GM18867 (cell line): ENCODE results near the gene YBEY.

ENCODE experiments used
- ATAC-seq: cut with Tn5 transposase; IDR thresholded peaks from one replicate; pipeline ENCODE4 v1.9.1; 2021; ENCODE audit warnings: mild to moderate bottlenecking, moderate library complexity; ENCODE audit not compliant: unreplicated experiment

Gene YBEY

DNA sequence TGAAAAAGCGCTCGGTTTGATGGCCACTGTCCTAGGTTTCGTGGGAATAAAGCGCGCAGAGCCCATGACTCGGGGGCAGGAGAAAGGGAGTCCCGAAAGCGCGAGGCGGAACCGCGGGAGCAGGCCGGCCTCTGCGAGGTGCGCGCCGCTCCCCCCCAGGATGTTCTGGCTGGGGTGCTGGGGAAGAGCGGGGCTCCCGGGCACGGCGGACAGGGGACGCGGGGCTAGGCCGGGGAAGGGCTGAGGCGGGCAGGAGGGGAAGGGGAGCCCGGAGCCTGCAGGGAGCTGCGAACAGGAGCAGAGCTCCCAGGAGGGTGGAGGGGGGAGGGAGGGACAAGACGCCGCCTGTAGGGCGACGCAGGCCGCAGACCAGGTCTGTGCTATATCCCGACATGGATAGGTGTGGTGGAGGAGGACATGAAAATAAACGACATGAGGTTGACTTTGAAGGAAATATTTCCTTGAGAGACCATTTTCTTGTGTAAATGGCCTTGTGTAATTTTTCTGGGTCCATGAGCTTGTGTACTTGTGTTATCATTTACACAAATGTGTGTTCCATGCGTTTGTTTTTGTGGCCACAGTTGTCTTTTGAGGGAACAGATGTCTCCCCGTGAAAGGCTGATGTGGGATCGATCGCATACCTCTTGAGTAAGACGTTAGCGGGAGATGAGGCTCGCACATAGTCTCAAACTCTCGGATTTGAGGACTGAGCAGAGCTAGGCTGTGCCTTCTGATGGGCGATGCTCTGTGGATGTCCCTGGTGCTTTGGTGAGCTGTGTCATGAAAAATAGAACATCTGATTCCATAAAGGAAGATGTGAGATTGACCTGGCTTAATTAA lies 39.2 kb downstream of the YBEY start:
- no peak for ATAC-seq

DNA sequence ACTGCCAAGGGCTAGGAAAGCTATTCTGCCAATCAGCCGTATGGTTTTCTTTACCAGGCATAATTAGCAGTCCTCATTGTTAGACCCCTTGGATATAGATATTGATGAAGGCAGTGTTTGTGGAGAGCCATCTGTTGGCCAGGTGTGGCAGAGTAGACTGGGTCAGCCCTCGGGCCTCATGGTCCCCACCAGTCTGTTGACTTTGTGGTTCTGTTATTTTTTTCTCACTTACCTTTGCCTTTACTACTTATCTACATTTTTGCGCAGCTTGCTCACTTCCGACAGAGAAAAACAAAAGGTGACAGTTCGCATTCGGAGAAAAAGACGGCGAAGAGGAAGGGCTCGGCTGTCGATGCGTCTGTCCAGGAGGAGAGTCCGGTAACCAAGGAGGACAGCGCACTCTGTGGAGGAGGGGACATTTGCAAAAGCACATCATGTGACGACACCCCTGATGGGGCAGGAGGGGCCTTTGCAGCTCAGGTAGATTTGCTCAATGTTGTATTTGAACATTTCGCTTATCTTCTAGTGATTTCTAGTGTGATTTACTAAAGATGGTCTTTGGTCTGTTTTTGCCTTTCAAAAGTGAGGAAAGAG lies 40.1 kb downstream of the YBEY start:
- ATAC-seq = no peak

DNA sequence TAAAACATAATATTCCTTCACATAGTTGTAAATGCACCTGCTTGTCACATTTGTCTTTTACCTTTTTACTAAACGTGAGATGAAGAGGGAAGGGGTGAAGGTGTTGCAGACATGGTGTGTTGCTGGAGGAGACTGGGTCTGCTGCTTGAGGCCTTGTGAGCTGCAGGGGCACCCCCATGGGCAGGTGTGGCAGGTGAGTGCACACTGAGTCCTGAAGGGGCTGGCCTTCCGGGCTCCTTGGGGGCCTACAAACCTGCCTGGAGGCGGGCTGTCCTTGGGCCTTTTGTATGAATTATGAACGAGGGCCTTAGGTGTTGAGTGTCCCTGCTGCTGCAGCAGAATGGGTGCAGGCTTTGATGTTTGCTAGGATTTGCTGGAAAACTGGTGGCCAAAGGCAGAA lies 41.6 kb downstream of the YBEY start:
- no peak for ATAC-seq

- no peak for ATAC-seq
Observed at GRCh38 chr21:46328151-46328550, 42.0 kb downstream of the YBEY start.

GRCh38 chr21:46329796-46330195 lies 43.7 kb downstream of the YBEY start:
- ATAC-seq = no peak

DNA sequence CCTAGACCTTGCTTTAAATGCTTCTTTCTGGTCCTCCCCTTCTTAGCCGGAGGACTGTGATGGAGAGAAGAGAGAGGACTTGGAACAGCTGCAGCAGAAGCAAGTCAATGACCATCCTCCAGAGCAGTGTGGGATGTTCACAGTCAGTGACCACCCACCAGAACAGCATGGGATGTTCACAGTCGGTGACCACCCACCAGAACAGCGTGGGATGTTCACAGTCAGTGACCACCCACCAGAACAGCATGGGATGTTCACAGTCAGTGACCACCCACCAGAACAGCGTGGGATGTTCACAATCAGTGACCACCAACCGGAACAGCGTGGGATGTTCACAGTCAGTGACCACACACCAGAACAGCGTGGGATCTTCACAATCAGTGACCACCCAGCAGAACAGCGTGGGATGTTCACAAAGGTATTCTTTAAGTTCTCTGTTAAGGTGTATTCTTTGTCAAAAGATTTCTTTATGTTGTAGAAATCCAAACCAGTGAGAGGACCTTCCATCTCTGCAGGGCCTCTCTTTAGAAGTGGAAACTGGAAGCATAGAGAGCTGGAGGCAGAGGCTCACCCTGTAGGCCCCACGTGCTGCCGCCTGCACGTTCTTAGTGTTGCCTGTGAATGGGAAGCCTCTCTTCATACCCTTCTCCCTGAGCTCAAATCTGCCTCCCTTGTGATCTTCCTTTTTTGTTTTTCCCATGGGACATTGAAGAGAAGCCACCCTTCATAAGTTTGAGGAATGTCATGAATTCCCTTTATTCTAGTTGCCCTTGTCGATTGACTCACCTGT lies 48.4 kb downstream of the YBEY start:
- no peak for ATAC-seq

- ATAC-seq = no peak
Observed at GRCh38 chr21:46336603-46337002, 50.5 kb downstream of the YBEY start.

DNA sequence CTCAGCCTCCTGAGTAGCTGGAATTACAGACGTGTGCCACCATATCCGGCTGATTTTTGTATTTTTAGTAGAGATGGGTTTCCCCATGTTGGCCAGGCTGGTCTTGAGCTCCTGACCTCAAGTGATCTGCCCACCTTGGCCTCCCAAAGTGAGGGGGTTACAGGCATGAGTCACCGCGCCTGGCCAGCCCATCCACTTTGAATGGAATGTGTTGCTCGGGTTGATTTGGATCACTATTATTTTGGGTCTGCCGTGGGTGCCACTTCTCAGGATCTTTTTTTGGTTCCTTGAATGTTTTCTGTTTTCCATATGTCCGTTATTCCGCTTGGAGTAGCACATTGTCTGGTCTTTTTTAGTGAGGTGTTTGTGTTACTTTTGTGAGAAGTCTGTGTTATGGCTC lies 54.9 kb downstream of the YBEY start:
- ATAC-seq = no peak

DNA sequence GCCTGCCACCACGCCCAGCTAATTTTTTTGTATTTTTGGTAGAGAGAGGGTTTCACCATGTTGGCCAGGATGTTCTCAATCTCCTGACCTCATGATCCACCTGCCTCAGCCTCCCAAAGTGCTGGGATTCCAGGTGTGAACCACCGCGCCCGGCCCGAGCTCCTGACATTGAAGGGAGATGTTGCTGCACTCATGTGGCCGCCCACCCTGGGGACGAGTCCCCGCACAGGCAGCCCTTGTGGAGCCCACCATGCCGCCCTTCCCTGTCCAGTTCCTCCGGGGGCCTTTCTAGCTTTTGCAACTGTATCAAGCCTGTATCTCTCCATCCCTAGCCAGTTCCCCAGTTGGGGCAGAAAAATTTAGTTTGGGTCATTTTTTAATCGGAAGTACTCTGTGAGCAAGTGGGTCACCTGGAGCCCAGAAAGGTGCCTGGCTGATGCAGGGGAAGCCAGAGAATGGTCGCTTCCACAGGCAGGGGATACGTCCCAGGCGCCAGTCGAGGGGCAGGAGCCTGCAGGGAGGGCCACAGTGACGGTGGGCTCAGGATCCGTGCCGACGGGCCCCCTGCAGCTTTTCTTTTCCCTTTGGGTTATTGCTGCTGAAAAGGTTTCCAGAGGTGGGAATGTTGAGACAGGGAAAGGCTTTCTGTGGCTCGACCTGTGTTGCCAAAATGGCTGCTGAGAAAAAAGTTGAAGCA lies 58.2 kb downstream of the YBEY start:
- ATAC-seq = no peak

DNA sequence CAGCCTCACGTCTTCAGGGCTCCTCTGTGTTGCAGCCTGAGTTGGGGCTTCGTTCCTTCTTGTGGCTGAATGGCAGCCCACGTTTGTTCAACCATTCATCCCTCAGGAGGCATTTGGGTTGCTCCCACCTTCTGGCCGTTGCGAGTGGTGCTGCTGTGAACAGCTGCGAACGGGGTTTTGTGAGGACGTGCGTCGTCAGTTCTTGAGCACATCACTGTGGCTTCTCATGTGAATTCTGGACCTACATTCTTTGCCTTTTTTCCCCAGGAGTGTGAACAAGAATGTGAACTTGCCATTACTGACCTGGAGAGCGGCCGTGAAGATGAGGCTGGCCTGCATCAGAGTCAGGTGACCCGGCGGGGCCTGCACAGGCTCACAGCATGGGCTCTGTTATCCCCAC lies 59.7 kb downstream of the YBEY start:
- no peak for ATAC-seq

DNA sequence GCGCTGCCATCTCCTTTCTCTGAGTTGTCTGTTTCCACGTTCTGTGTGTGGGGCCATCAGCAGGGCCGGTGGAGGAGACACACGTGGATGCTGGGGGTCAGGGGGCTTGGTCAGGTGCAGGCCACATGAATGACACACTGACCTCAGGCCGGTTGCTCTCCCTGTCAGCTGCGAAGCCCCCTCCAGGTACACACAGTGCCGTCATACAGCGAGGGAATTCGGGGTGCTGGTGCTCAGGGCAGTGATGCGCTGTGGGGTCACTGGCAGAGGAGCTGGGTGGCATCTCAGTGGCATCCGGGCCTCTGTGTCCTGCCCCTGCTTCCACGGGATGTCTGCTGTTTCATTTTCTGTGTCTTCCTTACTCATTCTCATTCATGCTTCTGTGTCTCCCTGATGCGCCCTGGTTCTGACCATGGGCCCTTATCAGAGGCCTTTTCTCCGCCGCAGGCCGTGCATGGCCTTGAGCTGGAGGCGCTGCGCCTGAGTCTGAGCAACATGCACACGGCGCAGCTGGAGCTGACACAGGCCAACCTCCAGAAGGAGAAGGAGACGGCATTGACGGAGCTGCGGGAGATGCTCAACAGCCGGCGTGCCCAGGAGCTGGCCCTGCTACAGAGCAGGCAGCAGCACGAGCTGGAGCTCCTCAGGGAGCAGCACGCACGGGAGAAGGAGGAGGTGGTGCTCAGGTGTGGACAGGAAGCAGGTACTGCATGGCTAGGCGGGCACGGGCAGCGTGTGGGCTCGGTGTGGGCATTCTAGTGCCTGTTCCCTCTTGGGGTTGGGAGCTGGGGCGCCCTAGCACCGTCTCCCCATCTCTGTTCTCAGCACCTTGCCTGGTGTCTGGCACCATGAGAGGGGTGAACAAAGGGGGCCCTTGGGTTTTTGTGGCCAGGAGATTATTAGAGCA lies 60.4 kb downstream of the YBEY start:
- ATAC-seq = no peak

GRCh38 chr21:46347203-46347550 lies 61.0 kb downstream of the YBEY start:
- ATAC-seq = no peak
